DND-41 (cell line): ENCODE data around the gene DDX18.
"Not testable (repeated sequence)": the region's sequence is repeated elsewhere in the genome, so short reads cannot be mapped to it uniquely, and the experiment has no call there.

Experiments
- EZH2 ChIP-seq: IDR thresholded peaks from 3 replicates; pipeline ENCODE4 v1.6.1; 2012; ENCODE audit warnings: borderline replicate concordance, low read depth, mild to moderate bottlenecking, moderate library complexity, low read length, inconsistent platforms; ENCODE audit not compliant: severe bottlenecking
- TF ChIP-seq, protein P1 (sequence below): IDR thresholded peaks from 2 replicates; pipeline ENCODE4 v1.5.1; 2012; ENCODE audit warnings: borderline replicate concordance, low read length, moderate library complexity, mild to moderate bottlenecking; ENCODE audit not compliant: poor library complexity, severe bottlenecking; ENCODE audit errors: extremely low read depth

DNA sequence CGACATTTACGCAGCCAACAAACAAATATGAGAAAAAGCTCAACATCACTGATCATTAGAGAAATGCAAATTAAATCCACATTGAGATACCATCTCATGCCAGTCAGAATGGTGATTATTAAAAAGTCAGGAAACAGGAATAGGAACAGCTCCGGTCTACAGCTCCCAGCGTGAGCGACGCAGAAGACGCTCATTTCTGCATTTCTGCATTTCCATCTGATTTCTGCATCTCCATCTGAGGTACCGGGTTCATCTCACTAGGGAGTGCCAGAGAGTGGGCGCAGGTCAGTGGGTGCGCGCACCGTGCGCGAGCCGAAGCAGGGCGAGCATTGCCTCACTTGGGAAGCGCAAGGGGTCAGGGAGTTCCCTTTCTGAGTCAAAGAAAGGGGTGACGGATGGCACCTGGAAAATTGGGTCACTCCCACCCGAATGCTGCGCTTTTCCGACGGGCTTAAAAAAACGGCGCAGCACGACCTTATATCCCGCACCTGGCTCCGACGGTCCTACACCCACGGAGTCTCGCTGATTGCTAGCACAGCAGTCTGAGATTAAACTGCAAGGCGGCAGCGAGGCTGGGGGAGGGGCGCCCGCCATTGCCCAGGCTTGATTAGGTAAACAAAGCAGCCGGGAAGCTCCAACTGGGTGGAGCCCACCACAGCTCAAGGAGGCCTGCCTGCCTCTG is 10.7 kb upstream of the DDX18 start:
- TF ChIP-seq, protein P1, sequence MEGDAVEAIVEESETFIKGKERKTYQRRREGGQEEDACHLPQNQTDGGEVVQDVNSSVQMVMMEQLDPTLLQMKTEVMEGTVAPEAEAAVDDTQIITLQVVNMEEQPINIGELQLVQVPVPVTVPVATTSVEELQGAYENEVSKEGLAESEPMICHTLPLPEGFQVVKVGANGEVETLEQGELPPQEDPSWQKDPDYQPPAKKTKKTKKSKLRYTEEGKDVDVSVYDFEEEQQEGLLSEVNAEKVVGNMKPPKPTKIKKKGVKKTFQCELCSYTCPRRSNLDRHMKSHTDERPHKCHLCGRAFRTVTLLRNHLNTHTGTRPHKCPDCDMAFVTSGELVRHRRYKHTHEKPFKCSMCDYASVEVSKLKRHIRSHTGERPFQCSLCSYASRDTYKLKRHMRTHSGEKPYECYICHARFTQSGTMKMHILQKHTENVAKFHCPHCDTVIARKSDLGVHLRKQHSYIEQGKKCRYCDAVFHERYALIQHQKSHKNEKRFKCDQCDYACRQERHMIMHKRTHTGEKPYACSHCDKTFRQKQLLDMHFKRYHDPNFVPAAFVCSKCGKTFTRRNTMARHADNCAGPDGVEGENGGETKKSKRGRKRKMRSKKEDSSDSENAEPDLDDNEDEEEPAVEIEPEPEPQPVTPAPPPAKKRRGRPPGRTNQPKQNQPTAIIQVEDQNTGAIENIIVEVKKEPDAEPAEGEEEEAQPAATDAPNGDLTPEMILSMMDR: not testable (repeated sequence)
- TF ChIP-seq EZH2: not testable (repeated sequence)
